ENCODE results near the gene DENND4C.

- TF ChIP-seq POLR2A (IDR thresholded peaks at IDR 0.05; ENCODE audit: low read depth, low read length), result no peak
- TF ChIP-seq POLR2AphosphoS5 (IDR thresholded peaks at IDR 0.05; ENCODE audit: low read depth, low read length), result no peak
- TF ChIP-seq POU2F2 (IDR thresholded peaks at IDR 0.05; ENCODE audit: low read depth, low read length), result no peak
- no peak for TF ChIP-seq TAF1 (IDR thresholded peaks at IDR 0.05; ENCODE audit: low read depth, low read length)
- TF ChIP-seq SPI1 (IDR thresholded peaks at IDR 0.05; ENCODE audit: low read depth, low read length), result no peak
These were observed 9.5 kb downstream of the DENND4C start for GRCh38 chr9:19239955-19240354.
